Erythroblast (primary cell): ENCODE measurements around the gene STAT4.
A peak's percentile ranks its signal among the peaks of the same experiment; 100 is the strongest.

Source experiments
- DNase-seq, 2 experiments: peaks; one replicate each; lab custom pipeline; 2025; lab: John Stamatoyannopoulos, UW
- GATA1 ChIP-seq: IDR thresholded peaks from 2 replicates; pipeline ENCODE4 v1.6.1; 2011; ENCODE audit warnings: low read depth, mild to moderate bottlenecking, control low read depth, low read length, moderate library complexity
- POLR2A ChIP-seq: IDR thresholded peaks from 2 replicates; pipeline ENCODE4 v1.6.1; 2011; ENCODE audit warnings: mild to moderate bottlenecking, low read length

STAT4 gene

GRCh38 chr2:191025135-191025534 is 125.7 kb downstream of the STAT4 start:
- DNase-seq = no peak
- TF ChIP-seq POLR2A (no peak), GATA1 (no peak)

- no peak for TF ChIP-seq GATA1
- no peak for TF ChIP-seq POLR2A
- peak; percentile 79 to 84 for DNase-seq
Measured at GRCh38 chr2:191023235-191023679, 127.5 kb downstream of the STAT4 start.

DNA sequence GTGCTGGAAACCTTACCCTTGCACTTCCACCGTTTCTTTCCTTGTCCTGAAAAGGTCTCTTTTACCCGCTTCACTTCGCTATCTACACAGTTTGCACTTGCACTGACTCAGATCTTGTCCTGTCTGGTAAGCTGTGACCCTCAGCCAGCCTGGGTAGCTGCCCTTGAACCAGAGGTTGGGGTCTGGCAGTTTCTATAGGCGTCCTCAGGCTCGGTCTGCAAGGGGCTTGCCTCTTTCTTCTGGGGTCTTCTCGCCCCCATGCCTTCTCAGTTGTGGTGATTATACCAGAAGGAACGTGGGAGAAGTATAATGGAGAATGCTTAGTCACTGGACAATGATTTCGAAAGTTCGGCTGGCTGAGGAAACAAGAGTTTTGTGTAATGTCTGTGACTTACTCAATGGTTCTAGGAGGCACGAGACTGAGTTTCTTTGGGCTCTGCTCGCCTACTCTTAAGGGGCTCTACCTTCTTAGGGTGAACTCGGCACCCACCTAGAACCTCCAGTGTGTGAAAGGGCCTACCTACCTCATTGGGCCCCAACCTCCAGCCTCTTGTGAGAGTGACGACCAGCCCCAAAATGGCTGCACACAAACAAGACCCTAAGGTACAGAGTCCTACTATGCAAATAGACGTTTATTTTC is 129.9 kb downstream of the STAT4 start:
- peak; percentile 78 to 87 for DNase-seq
- TF ChIP-seq GATA1 (no peak), POLR2A (peak; percentile 92)

DNA sequence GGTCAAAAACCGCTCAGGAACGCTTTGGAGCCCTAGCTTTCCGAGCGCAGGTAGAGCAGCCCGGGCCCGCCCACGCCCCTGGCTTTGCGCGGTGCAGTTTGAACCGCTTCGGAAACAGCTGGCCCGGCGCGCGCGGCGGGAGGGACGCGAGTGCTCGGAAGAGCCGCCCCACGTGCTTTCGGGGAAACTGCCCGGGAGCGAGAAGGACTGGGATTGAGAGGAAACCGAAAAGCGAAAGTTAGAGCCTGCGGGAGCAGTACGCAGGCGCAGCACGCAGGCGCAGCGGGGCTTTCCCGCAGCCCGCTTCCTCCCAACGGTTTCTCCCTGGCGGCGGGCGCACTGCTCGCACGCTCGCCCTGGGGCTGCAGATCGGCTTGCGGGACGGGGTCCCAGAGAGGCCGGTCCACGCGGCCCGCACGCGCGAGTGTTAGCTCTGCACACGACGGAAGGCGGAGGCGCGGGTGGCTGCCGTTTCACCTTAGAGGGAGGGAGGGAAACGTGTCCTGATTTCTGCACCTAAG is 130.5 kb downstream of the STAT4 start:
- DNase-seq = peak; percentile 96 to 98
- TF ChIP-seq POLR2A (peak; percentile 98), GATA1 (no peak)

- peak in 1 of 2 experiments; percentile 22 for DNase-seq
- no peak for TF ChIP-seq POLR2A
- TF ChIP-seq GATA1 = no peak
Measured at GRCh38 chr2:191019376-191019775, 131.4 kb downstream of the STAT4 start.

DNA sequence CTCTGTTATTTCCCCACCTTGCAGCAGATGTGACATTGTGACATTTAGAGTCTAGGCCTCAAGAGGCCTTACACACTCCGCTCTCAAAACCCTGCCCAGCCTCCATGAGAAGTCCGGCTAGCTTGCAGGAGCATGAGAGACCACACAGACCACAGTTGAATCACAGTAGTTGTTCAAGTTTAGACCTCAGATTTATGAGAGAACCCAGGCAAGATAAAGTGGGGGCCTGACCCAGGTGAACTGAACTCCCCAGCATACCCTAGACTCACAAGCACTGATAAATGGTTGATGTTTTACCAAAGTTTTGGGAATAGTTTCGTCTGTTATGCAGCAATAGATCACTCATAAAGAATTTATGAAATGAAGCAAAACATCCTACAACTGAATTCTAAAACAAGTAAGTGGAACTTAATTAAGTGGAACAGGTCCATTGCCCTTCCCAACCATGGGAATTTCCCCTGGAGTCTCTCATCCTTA is 132.1 kb downstream of the STAT4 start:
- TF ChIP-seq POLR2A (no peak), GATA1 (no peak)
- peak in 1 of 2 experiments; percentile 18 for DNase-seq

DNA sequence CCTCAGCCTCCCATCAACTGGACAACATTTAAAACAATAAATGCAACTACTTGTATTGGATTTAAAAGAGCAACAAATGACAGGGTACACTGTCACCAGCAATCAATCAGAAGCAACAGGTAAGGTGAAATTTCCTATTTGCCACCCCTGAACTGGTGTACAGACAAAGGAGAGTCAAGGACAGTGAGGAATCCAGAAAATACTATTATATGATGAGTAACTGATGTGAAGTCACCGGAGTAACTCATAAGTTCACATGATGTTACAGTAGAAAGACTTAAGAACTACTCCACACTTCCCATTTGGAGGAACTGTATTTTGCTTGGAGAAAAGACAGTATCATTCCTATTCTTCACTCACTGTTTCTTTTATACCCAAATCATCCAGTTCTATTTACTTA is 132.7 kb downstream of the STAT4 start:
- no peak for DNase-seq
- TF ChIP-seq GATA1 (no peak), POLR2A (no peak)

GRCh38 chr2:191015831-191016230 is 135.0 kb downstream of the STAT4 start:
- no peak for DNase-seq
- TF ChIP-seq GATA1 (no peak), POLR2A (no peak)

GRCh38 chr2:191015239-191015638 is 135.6 kb downstream of the STAT4 start:
- DNase-seq = no peak

GRCh38 chr2:191014653-191015020 is 136.2 kb downstream of the STAT4 start:
- no peak for TF ChIP-seq GATA1
- no peak for TF ChIP-seq POLR2A
- no peak for DNase-seq

More at GRCh38 chr2:191015239-191015638, 135.6 kb downstream of the STAT4 start:
- TF ChIP-seq GATA1 (no peak), POLR2A (no peak)

- DNase-seq = peak; percentile 94 to 97
- TF ChIP-seq GATA1 (peak; percentile 15), POLR2A (peak; percentile 95)
Measured at GRCh38 chr2:191013932-191014652, 136.7 kb downstream of the STAT4 start, which contains the start of gene STAT1. STAT1 (minus strand) TSS chr2:191014171; CDS start chr2:191010003, 4,168 bp downstream.

- DNase-seq = no peak
- TF ChIP-seq POLR2A (no peak), GATA1 (no peak)
Measured at GRCh38 chr2:191013682-191013931, 137.2 kb downstream of the STAT4 start.

DNA sequence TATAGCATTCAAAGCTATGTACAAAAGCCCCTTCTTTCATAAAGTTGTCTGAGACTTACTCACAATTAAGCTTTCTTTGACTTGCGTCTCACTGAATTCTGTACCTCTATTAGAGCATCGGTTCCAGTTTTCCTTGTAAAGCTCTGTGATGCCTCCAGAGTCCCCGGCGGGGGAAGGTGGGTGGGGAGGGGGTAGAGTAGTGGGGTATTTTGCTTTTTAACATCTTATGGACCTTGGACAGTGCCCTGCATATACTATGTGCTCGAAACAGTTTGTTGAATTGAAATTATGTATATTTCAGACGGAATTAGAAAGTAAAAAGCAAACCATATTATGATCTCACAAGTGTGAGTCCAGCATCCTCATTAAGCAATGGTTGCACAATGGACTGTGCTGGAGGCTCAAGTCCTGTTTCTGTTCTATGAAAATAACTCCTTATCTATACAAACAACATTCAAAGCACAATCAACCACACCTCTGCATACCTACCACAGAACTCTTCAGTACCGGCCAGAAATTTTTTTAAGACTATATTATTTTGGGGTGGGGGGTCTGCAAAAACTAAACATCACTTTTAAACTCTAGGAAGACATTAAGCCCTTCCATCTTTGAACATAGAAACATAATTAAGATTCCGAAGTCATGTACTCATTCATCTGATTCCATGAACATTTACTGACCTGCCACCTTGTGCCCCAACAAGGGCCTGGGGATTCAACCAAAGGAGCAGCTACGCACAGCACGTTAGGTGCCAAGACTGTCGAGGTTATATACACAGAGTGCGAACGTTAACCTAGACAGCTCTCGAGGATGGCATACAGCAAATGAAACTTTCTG is 137.7 kb downstream of the STAT4 start:
- peak; percentile 51 to 55 for DNase-seq
- TF ChIP-seq GATA1 (no peak), POLR2A (no peak)

GRCh38 chr2:191012346-191012745 is 138.4 kb downstream of the STAT4 start:
- no peak for DNase-seq
- TF ChIP-seq POLR2A = no peak
- TF ChIP-seq GATA1 = no peak
